Measurements from ENCODE around the gene SHLD1. TPM values are rescaled to one million over a fixed set of nuclear protein-coding genes. Genes with fewer than 3 reads are reported as not detected.
A peak's percentile ranks its signal among the peaks of the same experiment; 100 is the strongest.
"Not testable (repeated sequence)": the region's sequence is repeated elsewhere in the genome, so short reads cannot be mapped to it uniquely, and the experiment has no call there.

The SHLD1 gene
- total RNA-seq, 1 donor from 2014 or later, result 6.9 TPM

DNA sequence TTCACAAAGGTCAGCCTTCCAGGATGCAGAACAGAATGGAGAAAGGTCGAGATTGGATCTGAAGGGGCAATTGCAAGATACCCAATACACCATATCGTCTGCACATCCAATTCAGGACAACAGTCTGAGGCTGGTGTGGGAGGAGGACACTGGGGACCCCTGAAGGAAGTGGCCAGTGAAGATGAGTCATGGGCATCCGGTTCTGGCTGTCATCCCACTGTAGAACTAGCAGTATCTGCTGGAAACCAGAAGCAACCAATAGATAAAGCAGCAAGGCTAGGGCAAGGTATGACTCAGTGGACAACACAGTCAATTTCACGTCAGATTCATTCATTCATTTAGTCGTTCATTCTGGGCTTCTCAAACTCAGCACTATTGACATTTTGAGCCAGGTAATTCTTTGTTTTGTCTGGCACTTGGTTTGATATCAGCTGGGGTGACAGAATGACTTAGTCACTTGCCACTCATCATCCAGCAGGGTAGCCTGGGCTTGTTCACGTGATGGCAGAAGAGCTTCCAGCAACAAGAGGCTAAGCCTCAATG is 30.3 kb upstream of the SHLD1 start:
- TF ChIP-seq, protein P1, sequence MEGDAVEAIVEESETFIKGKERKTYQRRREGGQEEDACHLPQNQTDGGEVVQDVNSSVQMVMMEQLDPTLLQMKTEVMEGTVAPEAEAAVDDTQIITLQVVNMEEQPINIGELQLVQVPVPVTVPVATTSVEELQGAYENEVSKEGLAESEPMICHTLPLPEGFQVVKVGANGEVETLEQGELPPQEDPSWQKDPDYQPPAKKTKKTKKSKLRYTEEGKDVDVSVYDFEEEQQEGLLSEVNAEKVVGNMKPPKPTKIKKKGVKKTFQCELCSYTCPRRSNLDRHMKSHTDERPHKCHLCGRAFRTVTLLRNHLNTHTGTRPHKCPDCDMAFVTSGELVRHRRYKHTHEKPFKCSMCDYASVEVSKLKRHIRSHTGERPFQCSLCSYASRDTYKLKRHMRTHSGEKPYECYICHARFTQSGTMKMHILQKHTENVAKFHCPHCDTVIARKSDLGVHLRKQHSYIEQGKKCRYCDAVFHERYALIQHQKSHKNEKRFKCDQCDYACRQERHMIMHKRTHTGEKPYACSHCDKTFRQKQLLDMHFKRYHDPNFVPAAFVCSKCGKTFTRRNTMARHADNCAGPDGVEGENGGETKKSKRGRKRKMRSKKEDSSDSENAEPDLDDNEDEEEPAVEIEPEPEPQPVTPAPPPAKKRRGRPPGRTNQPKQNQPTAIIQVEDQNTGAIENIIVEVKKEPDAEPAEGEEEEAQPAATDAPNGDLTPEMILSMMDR (conservative IDR thresholded peaks at IDR 0.05), result no peak
- peaks cover 1% of the 10 kb centered on the region for H3K4me1 Mint-ChIP-seq
- H3K9me3 Mint-ChIP-seq, result peaks cover 3% of the 10 kb centered on the region
- no peak overlapping the region for H3K27ac Mint-ChIP-seq (ENCODE audit: unreplicated experiment)
- H3K27me3 Mint-ChIP-seq (ENCODE audit: low read depth), result peaks cover 9% of the 10 kb centered on the region
- no peak overlapping the region for H3K4me3 Mint-ChIP-seq
- DNase-seq (ENCODE audit: low read depth, low spot score), result no peak
- H3K36me3 Mint-ChIP-seq (ENCODE audit: low read depth), result peaks cover 4% of the 10 kb centered on the region

DNA sequence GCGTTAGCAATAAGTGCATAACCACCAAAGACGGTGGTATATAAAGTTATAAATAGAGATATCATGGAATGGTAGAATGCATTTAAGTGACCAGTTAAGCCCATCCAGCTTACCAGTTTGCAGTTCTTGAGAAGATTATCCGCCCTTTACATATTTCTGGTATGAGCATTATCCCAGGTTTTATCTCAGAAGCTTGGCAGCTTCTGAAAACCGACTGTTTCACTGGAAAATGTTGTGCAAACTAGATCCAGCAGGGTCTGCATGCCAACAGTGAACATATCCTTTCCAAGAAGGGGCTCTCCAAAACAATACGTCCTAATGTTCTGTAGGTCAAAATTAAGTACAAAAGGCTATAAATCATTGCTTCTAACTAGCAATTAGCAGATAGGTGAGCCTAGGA is 29.5 kb upstream of the SHLD1 start:
- DNase-seq (ENCODE audit: low read depth, low spot score), result no peak
- Mint-ChIP-seq H3K27me3 (ENCODE audit: low read depth) (peaks cover 9% of the 10 kb centered on the region), H3K36me3 (ENCODE audit: low read depth) (peaks cover 4% of the 10 kb centered on the region), H3K9me3 (peaks cover 3% of the 10 kb centered on the region), H3K27ac (ENCODE audit: unreplicated experiment) (no peak overlapping the region), H3K4me1 (no peaks in the 10 kb centered on the region), H3K4me3 (no peak overlapping the region)
- TF ChIP-seq, protein P1 (conservative IDR thresholded peaks at IDR 0.05), result no peak

DNA sequence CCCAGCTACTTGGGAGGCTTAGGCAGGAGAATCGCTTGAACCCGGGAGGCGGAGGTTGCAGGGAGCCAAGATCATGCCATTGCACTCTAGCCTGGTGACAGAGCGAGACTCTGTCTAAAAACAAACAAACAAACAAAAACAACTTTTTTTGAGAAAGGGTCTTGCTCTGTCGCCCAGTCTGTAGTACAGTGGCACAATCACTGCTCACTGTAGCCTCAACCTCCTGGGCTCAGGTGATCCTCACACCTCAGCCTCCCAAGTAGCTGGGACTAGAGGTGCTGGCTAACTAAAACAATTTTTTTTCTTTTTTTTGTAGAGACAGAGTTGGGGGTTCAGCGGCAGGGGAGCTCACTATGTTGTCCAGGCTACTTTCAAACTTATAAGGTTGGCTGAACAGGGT is 28.8 kb upstream of the SHLD1 start:
- H3K36me3 Mint-ChIP-seq (ENCODE audit: low read depth); H3K27me3 Mint-ChIP-seq (ENCODE audit: low read depth); DNase-seq (ENCODE audit: low read depth, low spot score); H3K9me3 Mint-ChIP-seq; H3K4me1 Mint-ChIP-seq; H3K4me3 Mint-ChIP-seq; H3K27ac Mint-ChIP-seq (ENCODE audit: unreplicated experiment): not testable (repeated sequence)

DNA sequence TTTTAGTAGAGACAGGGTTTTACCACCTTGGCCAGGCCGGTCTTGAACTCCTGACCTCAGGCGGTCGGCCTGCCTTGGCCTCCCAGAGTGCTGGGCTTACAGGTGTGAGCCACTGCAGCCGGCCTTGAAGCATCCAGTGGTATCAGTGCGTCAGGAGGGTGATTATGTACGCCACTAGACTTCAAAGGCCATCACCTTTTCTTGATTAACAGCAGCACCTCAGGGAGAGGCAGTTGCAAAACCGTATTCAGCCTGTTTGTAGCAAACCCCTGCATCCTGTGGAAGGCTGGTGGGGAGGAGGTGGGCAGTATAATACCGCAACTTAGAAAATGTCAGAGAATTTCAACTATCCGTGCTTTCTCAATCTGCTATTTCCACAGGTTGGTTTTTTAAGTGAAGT is 27.3 kb upstream of the SHLD1 start:
- TF ChIP-seq, protein P1 (conservative IDR thresholded peaks at IDR 0.05), result no peak
- H3K4me1 Mint-ChIP-seq, result no peaks in the 10 kb centered on the region
- no peak overlapping the region for H3K27ac Mint-ChIP-seq (ENCODE audit: unreplicated experiment)
- no peak overlapping the region for H3K4me3 Mint-ChIP-seq
- no peaks in the 10 kb centered on the region for H3K36me3 Mint-ChIP-seq (ENCODE audit: low read depth)
- no peak for DNase-seq (ENCODE audit: low read depth, low spot score)
- peaks cover 17% of the 10 kb centered on the region for H3K27me3 Mint-ChIP-seq (ENCODE audit: low read depth)
- H3K9me3 Mint-ChIP-seq, result no peaks in the 10 kb centered on the region

DNA sequence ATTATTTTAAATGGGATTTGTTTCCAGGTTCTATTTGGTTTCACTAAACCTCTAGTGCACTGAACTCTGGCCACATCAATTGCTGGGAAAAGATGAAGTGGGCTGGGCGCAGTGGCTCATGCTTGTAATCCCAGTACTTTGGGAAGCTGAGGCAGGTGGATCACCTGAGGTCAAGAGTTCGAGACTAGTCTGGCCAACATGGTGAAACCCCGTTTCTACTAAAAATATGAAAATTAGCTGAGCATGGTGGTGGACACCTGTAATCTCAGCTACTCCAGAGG is 25.1 kb upstream of the SHLD1 start:
- DNase-seq (ENCODE audit: low read depth, low spot score); H3K27ac Mint-ChIP-seq (ENCODE audit: unreplicated experiment); H3K4me1 Mint-ChIP-seq; H3K27me3 Mint-ChIP-seq (ENCODE audit: low read depth); H3K9me3 Mint-ChIP-seq; H3K36me3 Mint-ChIP-seq (ENCODE audit: low read depth); H3K4me3 Mint-ChIP-seq: not testable (repeated sequence)

DNA sequence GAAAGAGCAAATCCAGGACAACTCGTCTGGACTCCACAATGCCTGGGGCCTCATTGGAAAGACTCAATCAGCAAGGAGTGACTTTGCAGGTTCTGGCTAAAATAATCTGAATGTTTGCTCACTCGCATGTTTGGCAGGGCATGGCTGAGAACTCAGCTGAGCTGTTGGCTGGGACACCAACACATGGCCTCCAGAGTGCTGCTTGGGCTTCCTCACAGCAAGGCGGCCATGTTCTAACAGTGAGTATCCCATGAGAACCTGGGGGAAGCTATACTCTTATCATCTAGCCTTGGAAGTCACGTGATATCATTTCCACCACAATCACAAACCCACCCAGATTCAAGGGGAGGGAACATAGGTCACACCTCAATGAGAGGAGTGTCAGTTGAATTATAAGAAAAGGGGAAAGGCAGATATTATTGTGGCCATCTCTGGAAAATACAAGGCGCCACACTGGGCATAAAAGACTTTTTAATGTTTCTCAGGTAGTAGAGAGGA is 23.1 kb upstream of the SHLD1 start:
- Mint-ChIP-seq H3K4me1 (no peaks in the 10 kb centered on the region), H3K4me3 (no peak overlapping the region), H3K27ac (ENCODE audit: unreplicated experiment) (peak overlapping the region; percentile 29), H3K9me3 (no peaks in the 10 kb centered on the region), H3K36me3 (ENCODE audit: low read depth) (no peaks in the 10 kb centered on the region), H3K27me3 (ENCODE audit: low read depth) (peaks cover 12% of the 10 kb centered on the region)
- TF ChIP-seq, protein P1 (conservative IDR thresholded peaks at IDR 0.05), result no peak
- no peak for DNase-seq (ENCODE audit: low read depth, low spot score)

DNA sequence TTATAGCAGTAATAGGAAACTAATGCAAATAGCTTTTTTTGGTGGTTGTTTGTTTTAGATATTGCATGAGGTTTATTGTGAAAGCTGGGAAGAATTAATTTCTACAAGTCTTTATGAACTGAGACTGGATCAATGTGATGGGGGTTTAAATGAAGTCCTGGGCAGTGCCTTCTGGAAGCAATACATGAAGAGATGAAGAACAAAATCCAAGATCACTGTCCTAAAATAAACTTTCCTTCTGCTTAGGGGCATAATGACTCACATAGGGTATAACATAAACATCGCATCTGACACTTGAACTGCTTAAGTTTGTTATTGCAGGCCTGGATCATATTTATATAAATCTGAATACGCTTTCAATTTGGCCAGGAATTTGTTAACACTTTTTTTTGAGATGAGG is 20.9 kb upstream of the SHLD1 start:
- Mint-ChIP-seq H3K4me1 (no peaks in the 10 kb centered on the region), H3K27me3 (ENCODE audit: low read depth) (peaks cover 17% of the 10 kb centered on the region), H3K36me3 (ENCODE audit: low read depth) (no peaks in the 10 kb centered on the region), H3K9me3 (no peaks in the 10 kb centered on the region), H3K27ac (ENCODE audit: unreplicated experiment) (no peak overlapping the region), H3K4me3 (no peak overlapping the region)
- DNase-seq (ENCODE audit: low read depth, low spot score), result no peak
- TF ChIP-seq, protein P1 (conservative IDR thresholded peaks at IDR 0.05), result no peak
